AG04450 (cell line): ENCODE results near the gene PAX5. TPM values are rescaled to one million over a fixed set of nuclear protein-coding genes. Genes with fewer than 3 reads are reported as not detected.
A peak's percentile ranks its signal among the peaks of the same experiment; 100 is the strongest.

Source experiments
- CTCF ChIA-PET: fragments of 300-600, 350-600 bp; formaldehyde crosslinking; extraction: SDS; loops from one replicate; lab custom pipeline; 2022; ENCODE audit warnings: antibody characterized with exemption, inconsistent platforms; lab: Charles Lee
- POLR2A ChIA-PET: fragments of 350-600 bp; formaldehyde crosslinking; extraction: SDS; loops from one replicate; lab custom pipeline; 2021; ENCODE audit warnings: antibody characterized with exemption, inconsistent platforms; lab: Yijun Ruan, JAX
- DNase-seq: peaks from one replicate; pipeline ENCODE4 v3.0.0-alpha.2; 2011; ENCODE audit warnings: low read depth, low spot score
- H3K27ac ChIP-seq: one replicate; pipeline ENCODE4 v1.5.1; 2012; ENCODE audit warnings: low read depth, low read length, control low read depth
- H3K27me3 ChIP-seq: one replicate; pipeline ENCODE4 v1.6.0; 2012; ENCODE audit warnings: low read length; ENCODE audit not compliant: control insufficient read depth, insufficient read depth
- H3K4me3 ChIP-seq: 2 replicates; pipeline ENCODE4 v1.5.1; 2011; ENCODE audit warnings: mild to moderate bottlenecking, low read depth, low read length, control low read depth
- H3K9me3 ChIP-seq: 2 replicates; pipeline ENCODE4 v1.5.1; 2012; ENCODE audit warnings: low read length; ENCODE audit not compliant: control insufficient read depth, insufficient read depth
- polyA plus RNA-seq: library from polyadenylated mRNA; depleted of rRNA; stranded (reverse); fragments of >200 nt; gene quantifications from 2 replicates; pipeline ENCODE4 v1.2.3, GENCODE V29; 2011
- TF ChIP-seq, protein P1 (sequence below): IDR thresholded peaks from 2 replicates; pipeline ENCODE4 v1.5.1; 2011; ENCODE audit warnings: low read depth, low read length, control low read depth, inconsistent platforms

Gene PAX5
- polyA plus RNA-seq, 1 experiment: not detected

DNA sequence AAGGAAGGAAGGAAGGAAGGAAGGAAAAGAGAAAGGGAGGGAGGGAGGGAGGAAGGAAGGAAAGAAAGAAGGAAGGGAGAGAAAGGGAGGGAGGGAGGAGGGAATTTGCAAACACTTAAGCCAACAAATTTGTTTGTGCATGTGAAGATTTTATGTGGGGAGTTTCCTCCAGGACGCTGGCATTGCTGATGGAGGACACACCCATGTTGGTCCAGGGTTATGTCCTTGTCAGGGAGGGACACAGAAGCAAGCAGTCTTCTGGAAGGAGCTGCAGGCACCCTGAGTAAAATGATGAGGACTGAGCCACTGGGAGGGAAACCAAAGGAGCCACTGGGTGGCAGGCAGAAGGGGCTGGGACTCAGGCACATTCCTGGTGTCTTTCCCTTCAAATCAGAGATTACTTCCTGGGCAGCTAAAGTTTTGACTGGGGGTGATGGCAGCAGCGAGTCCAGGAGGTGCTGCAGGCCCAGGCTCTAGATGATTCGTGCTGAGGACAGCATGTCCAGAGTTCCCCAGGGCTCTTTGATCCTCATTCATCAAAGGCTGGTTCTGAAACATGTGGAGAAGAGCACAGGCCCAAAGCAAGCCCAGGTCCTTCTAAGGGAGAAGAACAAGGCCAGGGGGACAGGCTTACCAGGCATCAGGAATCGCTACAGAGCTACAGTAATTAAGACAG lies 109.2 kb downstream of the PAX5 start:
- no peak overlapping the region for H3K27ac ChIP-seq
- H3K4me3 ChIP-seq: no peak overlapping the region
- TF ChIP-seq, protein P1, sequence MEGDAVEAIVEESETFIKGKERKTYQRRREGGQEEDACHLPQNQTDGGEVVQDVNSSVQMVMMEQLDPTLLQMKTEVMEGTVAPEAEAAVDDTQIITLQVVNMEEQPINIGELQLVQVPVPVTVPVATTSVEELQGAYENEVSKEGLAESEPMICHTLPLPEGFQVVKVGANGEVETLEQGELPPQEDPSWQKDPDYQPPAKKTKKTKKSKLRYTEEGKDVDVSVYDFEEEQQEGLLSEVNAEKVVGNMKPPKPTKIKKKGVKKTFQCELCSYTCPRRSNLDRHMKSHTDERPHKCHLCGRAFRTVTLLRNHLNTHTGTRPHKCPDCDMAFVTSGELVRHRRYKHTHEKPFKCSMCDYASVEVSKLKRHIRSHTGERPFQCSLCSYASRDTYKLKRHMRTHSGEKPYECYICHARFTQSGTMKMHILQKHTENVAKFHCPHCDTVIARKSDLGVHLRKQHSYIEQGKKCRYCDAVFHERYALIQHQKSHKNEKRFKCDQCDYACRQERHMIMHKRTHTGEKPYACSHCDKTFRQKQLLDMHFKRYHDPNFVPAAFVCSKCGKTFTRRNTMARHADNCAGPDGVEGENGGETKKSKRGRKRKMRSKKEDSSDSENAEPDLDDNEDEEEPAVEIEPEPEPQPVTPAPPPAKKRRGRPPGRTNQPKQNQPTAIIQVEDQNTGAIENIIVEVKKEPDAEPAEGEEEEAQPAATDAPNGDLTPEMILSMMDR: no peak
- H3K27me3 ChIP-seq: peaks cover 5% of the 10 kb centered on the region
- DNase-seq: no peak
- CTCF ChIA-PET: no interaction called here
- no peaks in the 10 kb centered on the region for H3K9me3 ChIP-seq
- POLR2A ChIA-PET: no interaction called here

DNA sequence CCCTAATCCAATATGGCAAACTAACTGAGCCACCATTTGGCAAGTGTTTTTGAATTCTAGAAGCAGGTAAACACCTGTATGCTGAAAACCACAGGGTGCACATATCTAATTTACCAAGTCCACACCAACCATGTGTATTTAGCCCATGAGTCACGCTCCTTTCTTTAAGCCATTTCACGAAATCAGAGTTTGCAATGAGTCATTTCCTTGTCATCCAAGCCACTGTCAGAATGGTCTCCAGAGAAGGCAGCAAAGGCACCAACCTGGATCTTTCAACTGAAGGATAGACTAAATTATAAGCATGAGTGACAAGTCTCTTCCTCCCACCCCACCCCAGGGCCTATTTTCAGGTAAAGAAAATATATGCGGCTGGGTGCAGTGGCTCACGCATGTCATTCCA lies 110.0 kb downstream of the PAX5 start:
- peak; percentile 15 for DNase-seq
- CTCF ChIA-PET: no interaction called here
- peaks cover 4% of the 10 kb centered on the region for H3K27me3 ChIP-seq
- H3K9me3 ChIP-seq: no peaks in the 10 kb centered on the region
- POLR2A ChIA-PET: no interaction called here
- no peak overlapping the region for H3K4me3 ChIP-seq
- TF ChIP-seq, protein P1: no peak
- H3K27ac ChIP-seq: no peak overlapping the region

DNA sequence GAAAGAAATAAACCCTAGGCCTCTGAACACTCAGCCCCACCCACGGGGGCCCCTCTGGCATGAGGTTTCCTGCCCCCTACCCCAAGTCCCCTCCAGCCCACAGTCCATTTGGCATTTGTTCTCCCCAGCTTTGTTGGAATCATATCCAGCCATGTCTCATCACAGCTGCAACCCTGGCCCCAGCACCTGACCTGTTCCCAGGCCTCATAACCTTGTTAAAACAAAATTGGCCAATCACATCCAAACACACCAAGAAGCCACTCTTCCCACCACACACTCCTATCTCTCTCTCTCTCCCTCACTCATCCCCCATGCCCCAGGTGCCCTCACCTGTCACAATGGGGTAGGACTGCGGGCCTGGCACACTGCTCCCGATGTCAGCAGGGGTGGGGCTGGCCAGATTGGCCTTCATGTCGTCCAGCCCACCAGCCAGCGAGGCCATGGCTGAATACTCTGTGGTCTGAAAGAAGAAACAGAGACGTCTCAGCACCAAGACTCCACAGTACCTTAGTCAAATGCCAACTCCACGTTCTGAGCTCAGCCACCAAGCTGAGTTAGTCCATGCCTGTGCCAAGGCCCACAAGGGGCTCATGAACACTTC lies 110.9 kb downstream of the PAX5 start:
- Histone ChIP-seq H3K27me3 (peaks cover 4% of the 10 kb centered on the region), H3K27ac (no peak overlapping the region), H3K9me3 (no peaks in the 10 kb centered on the region), H3K4me3 (no peak overlapping the region)
- POLR2A ChIA-PET: no interaction called here
- CTCF ChIA-PET: no interaction called here
- TF ChIP-seq, protein P1: no peak
- no peak for DNase-seq

DNA sequence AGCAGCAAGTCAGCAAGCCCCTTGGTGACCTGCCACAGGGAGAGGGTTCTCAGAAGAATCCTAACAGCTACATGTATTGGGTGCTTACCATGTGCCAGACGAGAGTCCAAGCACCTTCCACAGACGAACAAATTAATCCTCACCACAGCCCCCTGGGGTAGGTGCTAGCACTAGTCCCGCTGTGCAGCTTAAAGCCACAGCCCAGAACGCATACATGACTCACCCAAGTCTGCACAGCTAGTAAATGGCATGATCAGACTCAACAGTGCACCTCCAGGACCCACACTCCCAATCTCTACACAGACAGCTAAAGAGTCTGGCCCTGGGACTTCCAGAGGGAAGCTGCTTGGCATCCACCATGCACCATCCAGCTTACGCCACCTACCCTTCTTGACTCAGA lies 111.5 kb downstream of the PAX5 start:
- POLR2A ChIA-PET: no interaction called here
- no peak for DNase-seq

DNA sequence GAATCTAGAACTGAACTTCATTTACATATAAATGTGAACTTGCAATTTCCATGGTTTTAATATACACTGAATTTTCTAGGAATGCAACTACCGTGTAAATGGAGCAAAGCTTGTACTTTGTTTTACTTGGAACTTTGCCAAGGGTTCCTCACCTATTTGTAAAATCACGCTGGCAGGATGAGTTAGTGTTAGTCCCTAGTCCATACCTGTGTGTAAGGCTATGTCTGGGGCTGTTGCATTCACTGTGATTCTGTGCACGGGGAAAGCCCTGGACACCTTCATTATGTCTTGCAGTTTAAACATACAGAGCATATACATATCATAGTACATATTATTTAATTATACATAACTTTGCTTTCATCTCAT lies 119.9 kb downstream of the PAX5 start:
- H3K27ac ChIP-seq: no peak overlapping the region
- H3K4me3 ChIP-seq: no peak overlapping the region
- CTCF ChIA-PET: no interaction called here
- TF ChIP-seq, protein P1: no peak
- no peak for DNase-seq
- peaks cover 16% of the 10 kb centered on the region for H3K27me3 ChIP-seq
- POLR2A ChIA-PET: no interaction called here
- H3K9me3 ChIP-seq: no peaks in the 10 kb centered on the region

More for the DNA sequence above, 111.5 kb downstream of the PAX5 start:
- no peak overlapping the region for H3K27ac ChIP-seq
- CTCF ChIA-PET: no interaction called here
- peaks cover 4% of the 10 kb centered on the region for H3K27me3 ChIP-seq
- H3K9me3 ChIP-seq: no peaks in the 10 kb centered on the region
- TF ChIP-seq, protein P1: no peak
- no peak overlapping the region for H3K4me3 ChIP-seq
